ENCODE data around the gene COL9A3. TPM values are rescaled to one million over a fixed set of nuclear protein-coding genes. Genes with fewer than 3 reads are reported as not detected.
"Not testable (repeated sequence)": the region's sequence is repeated elsewhere in the genome, so short reads cannot be mapped to it uniquely, and the experiment has no call there.

The COL9A3 gene
- total RNA-seq, 2 experiments from 2014 or later, result 0.45 TPM; not detected in 1

DNA sequence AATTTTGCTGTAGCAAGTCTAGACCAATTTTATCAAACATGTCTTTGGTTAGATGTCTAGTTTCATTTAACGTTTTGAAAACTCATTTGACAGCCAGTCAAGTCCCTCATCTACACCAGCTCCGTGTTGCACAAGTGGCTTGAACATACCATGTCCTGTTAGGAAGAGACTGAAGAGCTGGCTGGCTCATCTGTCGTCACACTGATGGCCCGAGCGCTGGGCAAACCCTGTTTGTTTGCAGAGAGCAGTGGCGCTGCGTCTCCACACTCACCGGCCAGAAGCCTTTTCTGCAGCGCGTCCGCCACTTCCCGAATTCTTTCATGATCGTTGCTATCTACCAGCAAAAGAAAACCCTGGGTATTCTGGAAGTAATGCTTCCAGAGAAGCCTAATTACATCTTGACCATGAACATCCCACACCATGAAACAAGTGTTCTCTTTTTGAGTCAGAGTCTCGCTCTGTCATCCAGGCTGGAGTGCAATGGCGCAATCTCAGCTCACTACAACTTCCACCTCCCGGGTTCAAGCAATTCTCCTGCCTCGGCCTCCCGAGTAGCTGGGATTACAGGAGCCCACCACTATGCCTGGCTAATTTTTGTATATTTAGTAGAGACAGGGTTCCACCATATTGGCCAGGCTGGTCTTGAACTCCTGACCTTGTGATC lies 55.5 kb downstream of the COL9A3 start:
- ATAC-seq (no peak), DNase-seq (no peak)
- Mint-ChIP-seq H3K4me3 (no peak overlapping the region), H3K27me3 (peaks cover 14% of the 10 kb centered on the region), H3K9me3 (ENCODE audit: low read depth) (no peaks in the 10 kb centered on the region), H3K36me3 (no peaks in the 10 kb centered on the region), H3K27ac (no peak overlapping the region), H3K4me1 (peaks cover 15% of the 10 kb centered on the region)
- CTCF ChIA-PET, result interaction anchor here (1.0 to 1.4 kb wide), 2 partner anchors 64 to 137 kb away, joined by 3 read pairs; no protein-coding TSS in a partner anchor

DNA sequence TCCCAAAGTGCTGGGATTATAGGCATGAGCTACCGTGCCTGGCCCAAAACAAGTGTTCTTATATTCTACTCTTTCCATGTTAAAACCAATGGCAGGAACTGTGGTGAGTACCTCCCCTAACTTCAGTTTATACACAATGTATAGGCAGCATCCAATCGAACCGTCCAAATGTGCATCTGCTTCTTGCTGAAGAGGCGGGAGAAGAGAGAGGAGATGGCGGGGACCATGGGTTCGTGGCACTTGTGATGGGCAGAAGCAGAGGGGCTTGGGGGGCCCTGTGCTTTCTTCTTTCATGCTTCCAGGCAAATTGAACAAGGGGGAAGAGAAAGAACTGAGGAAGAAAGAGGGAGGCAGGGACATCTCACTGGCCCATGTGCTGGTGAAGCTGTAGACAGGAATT lies 56.0 kb downstream of the COL9A3 start:
- H3K9me3 Mint-ChIP-seq (ENCODE audit: low read depth), result no peaks in the 10 kb centered on the region
- no peak overlapping the region for H3K4me3 Mint-ChIP-seq
- DNase-seq (no peak), ATAC-seq (no peak)
- H3K27ac Mint-ChIP-seq, result no peak overlapping the region
- H3K36me3 Mint-ChIP-seq, result no peaks in the 10 kb centered on the region
- H3K4me1 Mint-ChIP-seq, result peaks cover 15% of the 10 kb centered on the region
- peaks cover 10% of the 10 kb centered on the region for H3K27me3 Mint-ChIP-seq
- CTCF ChIA-PET, result interaction anchor here (1.0 kb wide), 1 partner anchor 136 kb away, joined by 3 read pairs; no protein-coding TSS in a partner anchor

DNA sequence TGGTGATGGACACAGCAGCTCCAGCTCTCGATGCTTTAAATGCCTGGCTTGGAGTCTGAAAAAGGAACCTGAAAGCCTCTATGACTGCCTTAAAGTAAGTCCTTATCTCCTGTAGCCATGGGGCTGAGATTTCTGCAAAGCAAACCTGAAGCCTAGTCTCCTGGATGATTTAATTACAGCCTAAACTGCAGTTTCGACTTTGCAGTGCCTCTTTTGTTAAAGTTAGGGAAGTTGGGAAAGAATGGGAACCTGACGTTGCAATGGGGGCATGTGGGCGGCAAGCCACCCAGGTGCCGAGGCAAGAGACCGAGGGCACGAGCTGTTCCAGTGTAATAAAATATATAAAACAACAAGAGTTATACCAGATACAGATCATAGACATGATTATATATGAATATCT lies 56.4 kb downstream of the COL9A3 start:
- no peak for ATAC-seq
- no peak overlapping the region for H3K27ac Mint-ChIP-seq
- H3K36me3 Mint-ChIP-seq, result no peaks in the 10 kb centered on the region
- CTCF ChIA-PET, result interaction anchor here (1.2 to 1.5 kb wide), 2 partner anchors 16 to 99 kb away, joined by 3 to 4 read pairs; no protein-coding TSS in a partner anchor
- H3K9me3 Mint-ChIP-seq (ENCODE audit: low read depth), result no peaks in the 10 kb centered on the region
- no peak for DNase-seq
- H3K4me1 Mint-ChIP-seq, result peaks cover 15% of the 10 kb centered on the region
- H3K4me3 Mint-ChIP-seq, result no peak overlapping the region
- peaks cover 8% of the 10 kb centered on the region for H3K27me3 Mint-ChIP-seq

DNA sequence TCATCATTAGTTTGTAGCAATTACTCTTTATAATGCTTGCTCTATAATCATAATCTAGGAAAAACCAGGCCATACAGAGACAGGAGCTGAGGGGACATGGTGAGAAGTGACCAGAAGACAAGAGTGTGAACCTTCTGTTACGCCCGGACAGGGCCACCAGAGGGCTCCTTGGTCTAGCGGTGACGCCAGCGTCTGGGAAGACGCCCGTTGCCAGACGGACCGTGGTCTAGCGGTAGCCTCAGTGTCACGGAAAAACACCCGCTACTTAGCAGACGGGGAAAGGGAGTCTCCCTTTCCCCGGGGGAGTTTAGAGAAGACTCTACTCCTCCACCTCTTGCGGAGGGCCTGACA lies 56.8 kb downstream of the COL9A3 start:
- not testable (repeated sequence) for ATAC-seq; H3K27ac Mint-ChIP-seq; H3K36me3 Mint-ChIP-seq; H3K27me3 Mint-ChIP-seq; H3K9me3 Mint-ChIP-seq (ENCODE audit: low read depth); H3K4me3 Mint-ChIP-seq
- peak; percentile 58 for DNase-seq
- H3K4me1 Mint-ChIP-seq, result peaks cover 15% of the 10 kb centered on the region
- CTCF ChIA-PET, result interaction anchor here (1.2 to 1.5 kb wide), 2 partner anchors 16 to 99 kb away, joined by 3 to 4 read pairs; no protein-coding TSS in a partner anchor

DNA sequence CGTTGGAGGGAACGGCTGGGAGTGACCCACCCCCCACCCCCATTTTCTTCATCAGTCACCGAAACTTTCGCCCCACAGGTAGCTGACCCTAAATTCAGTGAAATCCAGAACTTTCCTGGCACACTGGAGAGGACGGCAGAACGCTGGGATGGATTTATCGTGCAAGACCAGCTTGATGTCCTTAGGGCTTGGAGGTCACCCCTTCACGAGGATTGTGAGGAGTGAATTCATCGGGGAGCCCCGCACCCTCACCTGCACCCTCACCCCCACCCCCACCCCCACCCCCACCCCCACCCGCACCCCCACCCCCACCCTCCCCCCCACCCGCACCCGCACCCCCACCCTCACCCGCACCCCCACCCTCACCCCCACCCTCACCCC lies 58.1 kb downstream of the COL9A3 start:
- no peak overlapping the region for H3K27ac Mint-ChIP-seq
- H3K4me1 Mint-ChIP-seq, result peaks cover 14% of the 10 kb centered on the region
- no peak for DNase-seq
- peaks cover 6% of the 10 kb centered on the region for H3K27me3 Mint-ChIP-seq
- CTCF ChIA-PET, result interaction anchor here (0.6 to 2.0 kb wide), 3 partner anchors 33 to 258 kb away, joined by 3 to 5 read pairs (median 3); no protein-coding TSS in a partner anchor
- H3K9me3 Mint-ChIP-seq (ENCODE audit: low read depth), result no peaks in the 10 kb centered on the region
- H3K36me3 Mint-ChIP-seq, result no peaks in the 10 kb centered on the region
- ATAC-seq, result no peak
- H3K4me3 Mint-ChIP-seq, result no peak overlapping the region

DNA sequence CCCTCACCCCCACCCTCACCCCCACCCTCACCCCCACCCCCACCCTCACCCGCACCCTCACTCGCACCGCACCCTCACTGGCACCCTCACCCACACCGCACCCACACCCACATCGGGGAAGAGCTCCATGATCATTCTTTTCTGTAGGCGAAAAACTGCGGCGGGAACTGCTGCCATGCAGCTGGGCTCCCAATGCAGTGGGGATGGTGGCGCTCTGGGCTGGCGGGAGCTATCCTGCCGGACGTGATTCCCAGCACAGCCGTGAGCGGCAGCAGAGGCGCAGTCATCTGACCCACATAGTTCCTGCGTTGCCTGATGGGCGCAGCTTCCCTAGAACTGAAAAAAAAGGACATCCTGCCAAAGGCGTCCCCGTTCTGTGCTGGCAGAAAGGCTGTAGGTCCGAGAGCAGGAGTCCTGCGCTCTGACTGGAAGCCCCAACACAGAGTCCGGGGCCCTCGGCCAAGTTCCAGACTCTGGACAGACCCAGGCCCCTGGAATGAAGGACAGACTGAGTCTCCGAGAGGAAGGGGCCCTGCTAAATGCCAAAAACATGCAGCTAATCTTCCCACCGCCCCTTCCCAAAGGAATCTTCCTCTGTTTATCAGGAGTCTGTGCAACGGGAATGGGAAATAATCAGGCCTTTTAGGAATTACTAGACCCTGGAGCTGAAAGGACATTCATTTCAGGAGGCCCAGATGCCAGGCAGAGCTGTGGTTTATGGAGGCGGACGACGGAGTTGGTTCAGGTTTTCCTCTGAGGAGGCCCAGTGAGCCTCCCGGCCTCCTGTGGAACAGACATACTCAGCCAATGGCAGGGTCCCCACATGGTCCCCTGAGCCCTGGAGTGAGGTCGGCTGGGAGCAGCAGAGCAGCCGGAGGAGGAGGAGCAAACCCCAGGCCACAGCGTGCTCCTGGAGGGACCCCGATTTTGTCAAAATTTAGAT lies 58.8 kb downstream of the COL9A3 start:
- Mint-ChIP-seq H3K27ac (no peak overlapping the region), H3K4me3 (no peak overlapping the region), H3K9me3 (ENCODE audit: low read depth) (no peaks in the 10 kb centered on the region), H3K36me3 (no peaks in the 10 kb centered on the region), H3K4me1 (peaks cover 11% of the 10 kb centered on the region), H3K27me3 (peaks cover 6% of the 10 kb centered on the region)
- CTCF ChIA-PET, result interaction anchor here (0.7 to 2.0 kb wide), 4 partner anchors 26 to 41 kb away, joined by 3 to 5 read pairs (median 3); no protein-coding TSS in a partner anchor
- DNase-seq, result no peak
- ATAC-seq, result peak; percentile 27

DNA sequence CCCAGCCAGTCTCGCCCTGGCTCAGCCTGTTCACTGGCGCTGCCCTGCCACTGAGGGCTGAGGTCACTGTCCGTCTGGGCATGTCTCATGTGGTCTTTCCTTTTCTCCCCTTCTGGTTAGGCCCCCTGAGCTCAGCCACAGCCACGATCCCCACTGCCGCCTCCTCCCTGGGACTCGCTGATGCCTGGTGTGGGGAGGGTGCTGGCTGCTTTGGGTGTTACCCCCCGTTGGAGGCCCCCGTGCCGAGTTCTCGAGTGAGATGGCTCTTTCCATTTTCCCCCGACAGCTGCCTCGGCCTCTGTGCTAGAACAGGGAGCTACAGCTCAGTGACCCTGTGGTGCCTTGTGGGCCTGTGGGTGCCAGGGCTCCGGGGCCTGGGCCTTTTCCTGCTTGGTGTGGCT lies 59.7 kb downstream of the COL9A3 start:
- CTCF ChIA-PET, result interaction anchor here (2.0 kb wide), 1 partner anchor 32 kb away, joined by 5 read pairs; no protein-coding TSS in a partner anchor
- peaks cover 6% of the 10 kb centered on the region for H3K27me3 Mint-ChIP-seq
- H3K27ac Mint-ChIP-seq, result no peak overlapping the region
- ATAC-seq (peak; percentile 9), DNase-seq (no peak)
- peaks cover 10% of the 10 kb centered on the region for H3K4me1 Mint-ChIP-seq
- peaks cover 2% of the 10 kb centered on the region for H3K36me3 Mint-ChIP-seq
- no peaks in the 10 kb centered on the region for H3K9me3 Mint-ChIP-seq (ENCODE audit: low read depth)
- no peak overlapping the region for H3K4me3 Mint-ChIP-seq

DNA sequence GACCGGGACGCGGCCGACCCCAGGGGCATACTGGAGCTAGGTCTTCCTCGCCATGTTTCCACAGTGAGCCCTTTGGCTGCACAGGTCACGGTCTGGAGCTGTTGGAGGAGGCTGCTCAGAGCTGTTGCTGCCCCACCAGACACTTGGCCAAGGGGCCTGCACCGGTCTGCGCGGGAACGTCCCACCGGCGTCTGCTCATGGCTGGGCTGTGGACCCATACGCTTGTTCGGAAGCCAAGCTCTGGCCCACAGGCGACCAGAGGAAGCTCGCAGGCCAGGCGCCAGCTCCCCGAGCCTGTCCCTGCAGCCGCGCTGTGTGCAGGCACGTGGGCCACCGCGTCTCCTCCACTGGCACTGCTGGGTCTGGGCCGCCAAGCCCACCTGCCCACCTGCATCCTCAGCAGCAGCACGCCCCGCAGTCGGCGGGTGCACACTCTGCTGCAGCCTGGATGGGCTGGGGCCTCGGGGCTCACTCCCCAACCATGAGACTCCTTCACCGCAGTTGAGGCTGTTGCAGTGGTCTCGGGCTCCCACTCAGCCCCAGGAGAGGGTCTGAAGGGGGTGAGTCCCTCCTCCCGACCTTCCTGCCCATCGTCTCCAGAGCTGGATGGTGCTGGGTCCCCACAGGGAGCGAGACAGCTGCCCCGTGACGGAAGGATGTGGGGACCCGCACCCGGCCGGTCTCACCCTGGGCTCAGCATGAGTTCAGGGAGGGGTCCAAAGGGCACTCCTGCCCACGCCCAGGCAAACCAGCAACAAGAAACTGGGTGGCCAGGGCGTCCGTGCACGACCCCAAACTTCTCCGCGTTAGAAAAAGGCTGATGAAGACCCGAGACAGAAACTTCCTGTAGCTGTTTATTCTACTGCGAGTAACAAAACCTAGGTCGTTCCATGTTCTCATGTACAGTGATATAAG lies 60.3 kb downstream of the COL9A3 start:
- peak; percentile 14 for ATAC-seq
- H3K27me3 Mint-ChIP-seq, result peaks cover 4% of the 10 kb centered on the region
- CTCF ChIA-PET, result interaction anchor here (1.2 to 2.0 kb wide), 3 partner anchors 25 to 95 kb away, joined by 4 to 5 read pairs (median 4); no protein-coding TSS in a partner anchor
- no peak overlapping the region for H3K27ac Mint-ChIP-seq
- H3K4me3 Mint-ChIP-seq, result no peak overlapping the region
- no peak for DNase-seq
- peaks cover 10% of the 10 kb centered on the region for H3K4me1 Mint-ChIP-seq
- no peaks in the 10 kb centered on the region for H3K9me3 Mint-ChIP-seq (ENCODE audit: low read depth)
- peaks cover 9% of the 10 kb centered on the region for H3K36me3 Mint-ChIP-seq

DNA sequence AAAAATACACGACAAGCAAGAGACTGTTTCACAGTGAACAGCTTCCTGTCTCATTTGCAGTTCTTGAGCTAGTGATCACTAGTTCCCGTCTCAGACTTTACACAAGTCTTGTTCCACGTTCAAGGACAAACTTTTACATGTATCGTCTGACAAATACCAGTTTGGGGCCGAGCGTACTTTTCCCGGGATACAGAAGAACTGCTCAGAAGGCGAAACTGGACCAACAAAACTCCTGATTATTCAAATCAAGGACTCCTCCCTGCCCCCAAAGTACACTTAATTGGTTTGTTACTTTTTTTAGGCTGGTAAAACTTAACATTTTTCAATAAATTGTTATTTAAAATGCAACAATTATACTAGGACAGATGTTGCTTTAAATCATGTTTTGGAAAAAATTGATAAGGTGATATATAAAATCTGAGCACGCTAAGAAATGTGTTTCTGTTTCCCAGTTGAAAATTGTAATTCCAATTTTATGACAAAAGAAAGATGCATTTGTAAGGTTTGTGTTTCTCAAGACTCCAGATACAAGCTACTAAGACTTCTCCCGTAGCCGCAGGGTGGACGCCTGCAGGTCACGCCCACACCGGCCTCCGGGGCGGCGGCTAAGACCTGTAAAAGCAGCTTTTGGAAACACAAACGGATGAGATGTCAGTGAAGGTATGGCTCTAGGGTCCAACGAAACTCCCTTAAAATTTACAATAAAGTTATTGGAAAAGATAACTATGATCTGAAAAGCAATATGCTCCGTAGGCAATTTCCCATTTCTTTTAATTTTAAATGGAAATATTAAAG lies 61.6 kb downstream of the COL9A3 start:
- Mint-ChIP-seq H3K27ac (no peak overlapping the region), H3K4me1 (peaks cover 10% of the 10 kb centered on the region), H3K4me3 (no peak overlapping the region), H3K27me3 (no peaks in the 10 kb centered on the region), H3K9me3 (ENCODE audit: low read depth) (no peaks in the 10 kb centered on the region), H3K36me3 (peaks cover 10% of the 10 kb centered on the region)
- ATAC-seq (no peak), DNase-seq (no peak)
- CTCF ChIA-PET, result interaction anchor here (1.0 to 1.6 kb wide), 3 partner anchors 10 to 94 kb away, joined by 3 to 4 read pairs (median 4); no protein-coding TSS in a partner anchor

DNA sequence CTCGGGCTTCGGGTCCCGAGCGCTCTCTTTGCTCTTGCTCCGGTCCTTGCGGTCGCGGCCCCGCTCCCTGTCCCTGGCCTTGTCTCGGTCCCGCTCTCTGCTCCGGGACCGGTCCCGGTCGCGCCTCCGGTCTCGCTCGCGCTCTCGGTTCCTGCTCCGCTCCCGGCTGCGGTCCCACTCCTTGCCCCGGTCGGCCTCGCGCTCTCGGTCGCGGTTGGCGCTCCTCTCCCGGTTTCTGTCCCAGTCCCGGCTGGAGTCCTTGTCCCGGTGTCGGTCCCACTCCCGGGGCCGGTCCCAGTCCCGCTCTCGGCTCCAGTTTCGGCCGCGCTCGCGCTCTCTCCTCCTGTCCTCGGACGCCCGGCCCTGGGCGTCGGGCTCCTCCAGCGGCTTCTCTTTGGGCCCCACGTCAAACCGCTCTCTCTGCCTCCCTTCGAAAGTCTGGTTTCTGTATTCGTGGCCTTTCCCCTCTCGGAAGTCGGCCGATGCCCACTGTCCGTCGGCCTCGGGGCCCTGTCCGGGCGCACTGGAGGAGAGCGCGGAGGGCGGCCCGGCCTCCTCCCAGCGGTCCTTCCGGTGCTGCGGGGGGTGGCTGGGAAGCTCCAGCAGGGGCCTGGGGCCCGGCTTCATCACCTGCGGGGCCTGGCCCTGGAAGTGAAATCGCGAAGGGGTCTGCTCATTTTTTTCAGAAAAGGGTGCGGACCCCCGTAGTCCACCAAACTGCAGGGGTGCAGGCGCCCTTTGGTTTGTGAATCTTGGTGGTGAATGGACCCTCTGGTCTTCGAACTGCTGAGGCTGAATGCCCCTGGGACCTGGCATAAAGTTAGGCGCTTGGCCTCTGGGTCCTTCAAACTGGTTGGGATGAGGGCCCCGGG lies 62.7 kb downstream of the COL9A3 start:
- ATAC-seq (no peak), DNase-seq (no peak)
- peaks cover 3% of the 10 kb centered on the region for H3K4me1 Mint-ChIP-seq
- H3K4me3 Mint-ChIP-seq, result no peak overlapping the region
- no peaks in the 10 kb centered on the region for H3K27me3 Mint-ChIP-seq
- H3K9me3 Mint-ChIP-seq (ENCODE audit: low read depth), result no peaks in the 10 kb centered on the region
- no peak overlapping the region for H3K27ac Mint-ChIP-seq
- H3K36me3 Mint-ChIP-seq, result peaks cover 10% of the 10 kb centered on the region
- CTCF ChIA-PET, result interaction anchor here (1.0 kb wide), 1 partner anchor 11 kb away, joined by 3 read pairs; no protein-coding TSS in a partner anchor

DNA sequence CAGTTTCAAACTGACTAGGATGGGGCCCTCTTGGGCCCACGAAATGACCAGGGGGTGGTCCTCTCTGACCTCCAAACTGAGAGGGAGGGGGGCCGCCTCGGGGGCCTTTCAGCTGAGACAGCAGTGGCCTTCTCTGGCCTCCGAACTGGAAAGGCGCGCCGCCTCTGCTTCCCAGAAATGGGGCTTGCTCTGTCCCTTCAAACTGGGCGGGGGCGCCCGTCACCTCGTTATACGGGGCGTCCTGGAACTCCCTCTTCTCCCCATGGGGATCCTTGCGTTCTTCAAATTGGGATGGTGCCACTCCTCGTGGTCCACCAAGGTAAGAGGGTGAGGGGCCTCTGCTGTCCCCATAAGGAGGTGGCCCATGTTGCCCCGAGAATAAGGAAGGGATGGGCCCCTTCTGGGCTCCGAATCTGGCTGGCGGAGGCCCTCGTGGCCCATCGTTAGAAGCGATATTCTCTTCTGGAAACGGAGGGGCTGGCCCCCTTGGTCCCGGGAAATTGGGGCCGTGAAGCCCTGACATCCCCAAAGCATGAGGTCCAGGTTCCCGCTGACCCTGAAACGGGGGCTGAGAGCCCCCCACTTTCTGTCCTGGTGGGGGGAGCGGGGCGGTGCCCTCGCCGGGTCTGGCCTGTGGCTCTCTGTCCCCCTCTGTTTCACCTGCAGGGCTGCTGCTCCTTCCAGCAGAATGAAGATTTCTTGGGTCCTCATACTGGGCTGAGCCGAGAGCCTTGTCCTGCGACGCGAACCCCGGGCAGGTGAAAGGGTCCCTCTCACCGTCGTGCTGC lies 63.5 kb downstream of the COL9A3 start:
- H3K4me1 Mint-ChIP-seq, result no peaks in the 10 kb centered on the region
- no peak for ATAC-seq

More for the DNA sequence above, 63.5 kb downstream of the COL9A3 start:
- Mint-ChIP-seq H3K9me3 (ENCODE audit: low read depth) (no peaks in the 10 kb centered on the region), H3K27me3 (no peaks in the 10 kb centered on the region), H3K27ac (no peak overlapping the region), H3K36me3 (peaks cover 10% of the 10 kb centered on the region), H3K4me3 (no peak overlapping the region)
- CTCF ChIA-PET, result no interaction called here
- DNase-seq, result no peak
